SU-DHL-6 (cell line): Measurements from ENCODE around the gene COPS9.

ENCODE experiments used
- H2AFZ ChIP-seq: fragments of 200-600 bp; sonication (generic); 2 replicates; pipeline ENCODE4 v1.6.1; 2014; ENCODE audit warnings: low read depth, mild to moderate bottlenecking, moderate library complexity, mixed read lengths, antibody characterized with exemption, low read length; ENCODE audit not compliant: severe bottlenecking
- H3F3A ChIP-seq: fragments of 200-600 bp; shearing (Covaris generic); 2 replicates; pipeline ENCODE4 v1.6.0; 2016; ENCODE audit warnings: antibody characterized with exemption, mild to moderate bottlenecking; ENCODE audit not compliant: insufficient read depth
- H3K27ac ChIP-seq: fragments of 200-600 bp; sonication (generic); 2 replicates; pipeline ENCODE4 v1.5.1; 2016; ENCODE audit warnings: low read depth, mild to moderate bottlenecking, low read length, moderate library complexity, mixed read lengths
- H3K27me3 ChIP-seq: fragments of 200-600 bp; sonication (generic), shearing (Covaris generic); 2 replicates; pipeline ENCODE4 v1.6.0; 2014; ENCODE audit warnings: mild to moderate bottlenecking, low read length
- H3K36me3 ChIP-seq: fragments of 200-600 bp; sonication (generic); 2 replicates; pipeline ENCODE4 v1.6.1; 2014; ENCODE audit warnings: mild to moderate bottlenecking, low read length, mixed read lengths
- H3K4me2 ChIP-seq: fragments of 300-600, 200-600 bp; shearing (Covaris generic), sonication (generic); 2 replicates; pipeline ENCODE4 v1.6.0; 2014; ENCODE audit warnings: low read length, low read depth, mild to moderate bottlenecking; ENCODE audit not compliant: poor library complexity, severe bottlenecking
- H3K4me3 ChIP-seq: fragments of 200-600 bp; sonication (generic); 2 replicates; pipeline ENCODE4 v1.5.1; 2014; ENCODE audit warnings: antibody characterized with exemption, low read length, mild to moderate bottlenecking, mixed read lengths; ENCODE audit not compliant: insufficient read depth, poor library complexity, severe bottlenecking
- H3K79me2 ChIP-seq: fragments of 200-600 bp; sonication (generic); 2 replicates; pipeline ENCODE4 v1.6.1; 2014; ENCODE audit warnings: mild to moderate bottlenecking, low read length, moderate library complexity; ENCODE audit not compliant: insufficient read depth
- H3K9ac ChIP-seq: fragments of 200-600 bp; sonication (generic); 2 replicates; pipeline ENCODE4 v1.7.0; 2014; ENCODE audit warnings: mild to moderate bottlenecking, low read length
- H3K9me2 ChIP-seq: fragments of 200-600 bp; sonication (generic); replicated peaks from 2 replicates; pipeline ENCODE4 v1.6.1; 2014; ENCODE audit warnings: low read length; ENCODE audit not compliant: insufficient read depth
- H3K9me3 ChIP-seq: fragments of 200-600 bp; sonication (generic); 2 replicates; pipeline ENCODE4 v1.6.1; 2014; ENCODE audit warnings: low read length, mixed read lengths; ENCODE audit not compliant: insufficient read depth
- H4K20me1 ChIP-seq: fragments of 200-600 bp; sonication (generic); 2 replicates; pipeline ENCODE4 v1.6.1; 2014; ENCODE audit warnings: low read depth, mild to moderate bottlenecking, antibody characterized with exemption, low read length, moderate library complexity, mixed read lengths
- EZH2phosphoT487 ChIP-seq: fragments of 200-600 bp; sonication (generic), shearing (Covaris generic); conservative IDR thresholded peaks from 2 replicates; pipeline ENCODE4 v1.6.1; 2018; ENCODE audit warnings: mild to moderate bottlenecking, antibody characterized with exemption, low read length, moderate library complexity, mixed read lengths
- TF ChIP-seq, protein P1 (sequence below): fragments of 200-600 bp; sonication (generic); IDR thresholded peaks from one replicate; pipeline ENCODE4 v1.5.1; 2017; ENCODE audit warnings: antibody characterized with exemption, mild to moderate bottlenecking, low read length, moderate library complexity; ENCODE audit not compliant: insufficient read depth, poor library complexity, severe bottlenecking

Gene COPS9

DNA sequence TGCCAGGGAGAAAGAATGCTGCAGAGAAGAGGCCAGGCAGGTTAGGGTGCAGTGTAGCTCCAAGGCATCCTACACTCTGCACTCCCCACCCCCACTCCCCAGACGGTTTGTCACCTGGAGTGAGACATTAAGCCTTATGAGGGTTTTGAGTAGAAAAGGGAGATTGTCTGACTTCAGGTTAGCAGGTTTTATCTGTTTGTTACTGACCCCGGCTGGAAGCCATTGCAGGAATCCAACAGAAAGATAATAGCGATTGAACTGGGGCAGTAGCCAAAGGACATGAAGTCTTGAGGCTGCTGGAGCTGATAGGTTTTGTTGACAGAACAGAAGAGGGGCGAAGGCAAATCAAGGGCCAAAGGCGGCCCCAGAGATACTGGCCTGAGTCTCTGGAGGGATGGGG, 46.8 kb downstream of the COPS9 start:
- no peaks in the 10 kb centered on the region for H3K9me2 ChIP-seq
- H3F3A ChIP-seq = no peaks in the 10 kb centered on the region
- no peaks in the 10 kb centered on the region for H3K79me2 ChIP-seq
- H2AFZ ChIP-seq = no peak overlapping the region
- no peaks in the 10 kb centered on the region for H4K20me1 ChIP-seq
- no peak overlapping the region for H3K27ac ChIP-seq
- H3K9me3 ChIP-seq = no peaks in the 10 kb centered on the region
- no peak overlapping the region for H3K9ac ChIP-seq
- no peak overlapping the region for H3K4me3 ChIP-seq
- H3K36me3 ChIP-seq = no peaks in the 10 kb centered on the region
- TF ChIP-seq, protein P1, sequence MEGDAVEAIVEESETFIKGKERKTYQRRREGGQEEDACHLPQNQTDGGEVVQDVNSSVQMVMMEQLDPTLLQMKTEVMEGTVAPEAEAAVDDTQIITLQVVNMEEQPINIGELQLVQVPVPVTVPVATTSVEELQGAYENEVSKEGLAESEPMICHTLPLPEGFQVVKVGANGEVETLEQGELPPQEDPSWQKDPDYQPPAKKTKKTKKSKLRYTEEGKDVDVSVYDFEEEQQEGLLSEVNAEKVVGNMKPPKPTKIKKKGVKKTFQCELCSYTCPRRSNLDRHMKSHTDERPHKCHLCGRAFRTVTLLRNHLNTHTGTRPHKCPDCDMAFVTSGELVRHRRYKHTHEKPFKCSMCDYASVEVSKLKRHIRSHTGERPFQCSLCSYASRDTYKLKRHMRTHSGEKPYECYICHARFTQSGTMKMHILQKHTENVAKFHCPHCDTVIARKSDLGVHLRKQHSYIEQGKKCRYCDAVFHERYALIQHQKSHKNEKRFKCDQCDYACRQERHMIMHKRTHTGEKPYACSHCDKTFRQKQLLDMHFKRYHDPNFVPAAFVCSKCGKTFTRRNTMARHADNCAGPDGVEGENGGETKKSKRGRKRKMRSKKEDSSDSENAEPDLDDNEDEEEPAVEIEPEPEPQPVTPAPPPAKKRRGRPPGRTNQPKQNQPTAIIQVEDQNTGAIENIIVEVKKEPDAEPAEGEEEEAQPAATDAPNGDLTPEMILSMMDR = no peak
- no peak for TF ChIP-seq EZH2phosphoT487
- H3K27me3 ChIP-seq = no peaks in the 10 kb centered on the region
- no peak overlapping the region for H3K4me2 ChIP-seq

DNA sequence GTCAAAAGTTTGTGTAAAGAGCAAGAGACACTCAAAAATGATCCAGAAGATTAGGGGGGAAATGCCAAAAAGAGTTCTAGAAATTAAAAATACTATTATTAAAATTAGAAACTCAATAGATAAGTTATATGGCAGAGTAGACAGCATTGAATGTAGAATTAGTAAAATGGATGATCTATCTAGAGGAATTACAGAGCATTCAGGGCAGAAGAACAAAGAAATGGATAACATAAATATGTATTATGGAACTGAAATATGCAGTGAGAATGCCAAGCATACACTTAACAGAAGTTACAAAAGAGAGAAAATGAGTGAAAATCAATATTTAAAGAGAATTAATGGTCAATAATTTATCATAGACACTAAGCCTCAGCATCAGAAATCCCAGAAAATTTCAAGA, 49.5 kb downstream of the COPS9 start:
- no peaks in the 10 kb centered on the region for H4K20me1 ChIP-seq
- no peaks in the 10 kb centered on the region for H3K9me2 ChIP-seq
- no peaks in the 10 kb centered on the region for H3K9me3 ChIP-seq
- 0 out of 2 replicates have a peak, but pooled peaks cover 3% of the 10 kb centered on the region for H3K27me3 ChIP-seq
- H3K4me2 ChIP-seq = no peak overlapping the region
- TF ChIP-seq, protein P1 = no peak
- TF ChIP-seq EZH2phosphoT487 = no peak
- H3K79me2 ChIP-seq = no peaks in the 10 kb centered on the region
- no peak overlapping the region for H3K9ac ChIP-seq
- no peaks in the 10 kb centered on the region for H3K36me3 ChIP-seq
- H2AFZ ChIP-seq = no peak overlapping the region
- no peak overlapping the region for H3K4me3 ChIP-seq
- H3K27ac ChIP-seq = no peak overlapping the region
- H3F3A ChIP-seq = no peaks in the 10 kb centered on the region
